COR-L47 (cell line): ENCODE measurements around the gene ATP6V0C.

Experiments used
- DNase-seq: peaks from one replicate; lab custom pipeline; 2025; lab: John Stamatoyannopoulos, UW

The ATP6V0C gene

DNA sequence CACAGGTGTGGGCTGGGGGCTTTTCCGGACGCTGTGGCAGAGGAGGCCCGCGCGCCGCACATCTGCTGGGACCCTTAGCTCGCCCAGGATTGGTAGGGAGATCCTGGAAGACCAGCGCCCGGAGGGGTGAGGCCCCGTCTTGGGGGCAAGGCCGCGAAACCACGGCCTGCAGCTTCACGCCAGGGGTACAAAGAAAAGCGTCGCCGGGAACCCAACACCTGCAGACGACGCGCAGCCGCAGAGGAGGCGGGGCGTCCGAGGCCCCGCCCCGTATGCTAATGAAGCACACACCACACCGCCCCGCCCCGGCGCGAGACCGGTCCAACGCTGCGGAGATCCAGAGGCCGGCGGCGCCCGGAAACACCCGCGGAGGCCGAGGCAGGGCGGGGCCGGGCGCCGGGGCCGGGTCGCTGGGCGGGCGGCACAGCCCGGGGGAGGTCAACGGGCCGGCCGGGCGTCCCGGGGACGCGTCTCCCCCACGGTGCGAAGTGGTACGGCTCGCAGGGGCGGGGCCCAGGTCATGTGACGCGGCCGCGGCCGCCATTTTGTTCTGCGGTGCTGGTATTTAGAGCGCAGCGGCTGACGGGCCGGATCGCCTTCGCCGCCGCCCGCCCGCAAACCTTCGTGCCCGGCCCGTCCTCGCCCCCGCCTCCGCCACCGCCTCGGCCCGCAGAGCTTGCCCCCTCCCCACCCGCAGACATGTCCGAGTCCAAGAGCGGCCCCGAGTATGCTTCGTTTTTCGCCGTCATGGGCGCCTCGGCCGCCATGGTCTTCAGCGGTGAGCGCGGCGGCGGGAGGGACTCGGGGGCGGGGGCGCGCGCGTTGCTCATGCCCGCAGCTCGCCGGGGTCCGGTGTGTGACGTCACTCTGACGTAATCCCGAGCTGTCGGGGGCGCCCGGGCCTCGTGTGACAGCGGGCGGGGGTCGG lies at the start of gene ATP6V0C:
ATP6V0C (plus strand) TSS at position 548 of the 928 bp plus-strand sequence; CDS start at position 700, 152 bp downstream.
- DNase-seq = peak; percentile 94

DNA sequence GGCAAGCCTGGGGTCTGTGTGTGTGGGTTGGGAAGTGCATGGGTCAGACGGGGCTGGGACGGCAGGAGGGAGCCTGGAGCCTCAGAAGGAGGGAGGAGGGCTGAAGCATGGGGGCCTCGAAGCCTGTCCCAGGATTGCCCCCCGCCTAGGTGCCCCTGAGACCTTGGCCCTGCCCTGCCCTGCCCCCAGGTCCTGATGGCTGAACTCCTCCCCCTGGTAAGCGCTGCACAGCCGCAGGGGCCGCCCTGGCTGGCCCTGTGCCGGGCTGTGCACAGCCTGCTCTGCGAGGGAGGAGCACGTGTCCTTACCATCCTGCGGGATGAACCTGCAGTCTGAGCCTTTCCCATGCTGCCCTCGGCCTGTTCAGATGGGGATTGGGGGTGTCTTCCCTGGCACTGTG lies 49.4 kb upstream of the ATP6V0C start:
- DNase-seq = no peak

- no peak for DNase-seq
Measured at GRCh38 chr16:2465653-2466415, 47.9 kb upstream of the ATP6V0C start.

DNA sequence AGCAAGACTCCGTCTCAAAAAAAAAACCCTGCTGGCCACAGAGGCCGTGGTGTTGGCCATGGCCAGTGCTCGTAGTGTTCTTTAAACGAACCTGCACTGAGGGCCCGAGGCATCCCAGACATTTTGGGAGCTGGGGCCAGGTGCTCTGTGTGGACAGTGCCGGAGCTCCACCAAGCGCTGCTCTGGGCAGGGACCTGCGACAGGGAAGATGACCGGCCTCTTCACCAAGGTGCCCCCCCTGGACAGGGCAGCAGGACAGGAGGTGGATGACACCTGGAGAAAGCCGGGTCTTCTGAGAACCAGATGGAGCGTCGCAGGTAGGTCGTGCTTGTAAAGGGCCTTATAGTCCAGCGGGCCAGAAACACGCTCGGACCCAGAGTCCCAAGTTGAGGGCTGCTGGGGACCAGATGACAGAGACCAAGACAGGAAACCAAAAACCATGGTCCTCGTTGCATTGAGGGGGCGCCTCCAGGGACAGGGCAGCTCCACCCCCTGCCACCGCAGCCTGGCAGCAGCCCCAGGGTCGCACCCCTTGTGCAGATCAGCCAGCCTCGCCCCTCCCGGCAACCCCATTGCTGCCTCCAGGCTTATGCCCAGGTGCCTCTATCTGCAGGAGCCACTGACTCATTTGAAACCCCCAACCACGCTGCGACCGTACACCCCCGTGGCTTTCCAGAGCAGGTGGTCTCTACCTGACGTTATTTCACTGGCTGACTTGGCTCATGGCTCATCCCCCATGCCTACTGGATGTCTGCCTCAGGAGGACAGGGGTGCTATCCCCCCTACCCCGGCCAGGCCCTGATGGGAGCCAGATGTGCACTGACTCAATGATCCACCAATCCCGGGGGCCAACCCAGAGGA lies 46.9 kb upstream of the ATP6V0C start:
- DNase-seq = no peak

DNA sequence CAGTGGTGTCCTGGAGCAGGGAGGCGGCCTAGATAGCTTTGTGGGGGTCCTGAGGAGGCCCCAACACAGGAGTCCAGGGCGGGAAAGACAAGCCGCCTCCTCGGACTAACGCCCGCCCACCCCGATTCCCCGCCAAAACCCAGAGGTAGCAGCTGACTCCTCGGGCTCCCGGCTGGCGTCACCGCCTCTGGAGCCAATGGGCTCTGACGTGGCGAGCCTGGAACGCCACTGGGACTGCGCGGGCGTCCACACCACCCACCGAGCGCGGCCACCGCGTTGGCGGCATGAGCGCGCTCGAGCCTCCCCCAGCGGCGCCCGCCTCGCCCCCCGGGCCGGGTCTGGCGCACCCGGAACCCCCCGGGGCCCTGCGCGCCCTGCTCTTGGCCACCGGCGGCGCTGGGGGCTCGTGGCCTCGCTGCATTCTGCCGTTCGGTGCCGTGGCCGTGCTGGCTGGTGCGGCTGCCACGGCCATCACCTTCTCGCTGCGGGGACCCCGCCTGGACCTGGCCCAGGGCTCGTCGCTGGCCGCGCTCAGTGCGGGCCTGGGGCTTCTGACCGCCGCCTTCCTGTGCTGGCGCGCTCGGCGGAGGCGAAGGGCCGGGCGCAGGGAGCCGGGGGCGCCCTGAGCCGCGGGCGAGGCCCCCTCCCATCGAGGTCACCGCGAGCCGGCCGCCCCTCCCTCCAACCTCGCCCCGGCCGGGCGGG lies 46.1 kb upstream of the ATP6V0C start:
- peak; percentile 92 for DNase-seq

- peak; percentile 89 for DNase-seq
Measured at GRCh38 chr16:2468233-2468724, 45.5 kb upstream of the ATP6V0C start.

DNA sequence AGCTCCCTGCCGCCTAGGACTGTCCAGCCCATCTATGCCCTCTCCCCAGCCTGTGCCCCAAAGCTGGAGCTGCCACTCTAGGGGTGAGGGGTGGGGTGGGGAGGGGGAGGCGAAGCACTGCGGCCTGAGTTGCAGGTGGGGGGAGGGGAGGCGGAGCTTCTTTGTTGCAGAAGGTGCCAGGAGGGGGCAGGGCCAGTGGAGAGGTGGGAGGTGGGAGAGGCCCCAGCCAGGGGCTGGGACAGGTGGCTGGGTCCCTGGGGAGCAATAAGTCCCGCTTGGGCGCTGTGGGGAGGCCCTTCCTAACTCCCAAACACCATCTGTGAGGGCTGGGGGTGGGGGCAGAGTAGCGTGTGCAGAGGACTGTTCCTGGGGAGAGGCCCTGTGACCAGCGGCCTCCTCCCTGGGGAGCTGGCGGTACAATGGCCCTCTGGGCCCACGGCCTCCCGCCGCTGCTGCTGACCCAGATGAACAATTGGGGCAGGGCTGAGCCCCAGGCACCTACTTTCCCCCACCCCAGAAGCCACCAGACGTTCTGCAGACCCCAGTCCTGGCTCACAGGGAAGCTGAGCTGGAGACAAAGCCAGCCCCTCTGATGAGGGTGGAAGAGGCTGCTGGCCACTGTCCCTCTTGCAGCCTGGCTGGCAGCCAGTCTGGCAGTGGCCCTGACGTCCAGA lies 44.9 kb upstream of the ATP6V0C start:
- DNase-seq = peak; percentile 91

DNA sequence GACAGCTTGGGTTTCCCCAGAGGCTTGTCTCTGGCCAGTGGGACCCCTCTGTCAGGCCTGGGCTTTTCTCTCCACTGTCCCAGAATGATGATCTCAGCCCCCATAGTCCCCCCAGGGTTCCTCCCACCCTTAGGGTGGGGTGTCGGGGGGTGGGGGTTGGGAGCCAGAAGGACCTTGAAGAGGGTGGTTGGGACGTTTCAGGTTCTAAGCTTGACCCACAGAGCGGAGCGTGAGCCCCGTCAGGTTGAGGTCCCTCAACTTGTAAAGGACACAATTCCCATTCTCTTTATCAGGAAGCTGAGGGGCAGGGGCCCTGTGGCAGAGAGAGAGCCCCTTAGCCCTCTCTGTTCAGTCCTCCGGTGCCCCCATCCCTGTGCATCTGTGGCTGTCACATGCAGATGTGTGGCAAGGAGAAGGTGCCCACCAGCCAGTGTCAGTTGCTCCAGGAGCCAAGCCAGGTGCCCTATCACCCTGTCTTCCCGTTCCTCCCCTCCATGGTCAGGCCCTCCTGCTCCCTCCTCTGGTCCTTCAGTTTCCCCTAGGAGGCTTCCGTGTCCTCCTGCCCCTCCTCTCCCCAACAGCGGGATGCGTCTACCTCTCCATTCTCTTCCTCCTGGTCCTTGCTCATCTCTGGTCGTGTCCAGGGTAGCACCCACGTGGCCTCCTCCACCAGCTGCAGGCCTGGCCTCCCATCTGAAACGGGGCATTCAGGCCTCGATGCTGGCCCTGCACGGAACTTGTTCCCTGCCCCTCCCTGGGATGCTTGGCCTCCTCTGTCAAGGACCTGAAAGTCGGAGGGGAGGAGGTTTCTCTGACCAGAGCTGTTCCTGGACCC lies 44.1 kb upstream of the ATP6V0C start:
- DNase-seq = no peak

DNA sequence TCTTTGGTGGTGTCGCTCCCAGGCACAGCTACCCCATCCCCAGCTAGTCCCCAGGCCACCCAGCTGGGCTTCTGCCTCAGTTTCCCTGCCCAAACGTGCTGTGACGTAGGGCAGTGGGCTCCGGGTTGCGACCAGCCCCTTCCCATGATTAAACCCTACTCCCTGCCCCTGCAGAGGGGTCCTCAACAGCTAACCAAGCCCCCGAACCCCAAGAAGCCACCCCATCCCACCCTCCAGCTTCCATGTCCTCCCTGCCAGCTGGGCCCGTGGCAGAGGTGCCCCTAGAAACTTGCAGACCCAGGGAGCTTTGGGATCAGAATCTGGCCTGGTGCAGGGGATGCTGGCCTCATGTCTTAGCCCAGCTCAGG lies 43.5 kb upstream of the ATP6V0C start:
- no peak for DNase-seq

GRCh38 chr16:2470603-2471015 lies 43.1 kb upstream of the ATP6V0C start:
- DNase-seq = peak; percentile 64

GRCh38 chr16:2471016-2471652 lies 42.6 kb upstream of the ATP6V0C start, which contains the start of gene NTN3:
Gene NTN3 (plus strand): TSS chr16:2471297. CDS start chr16:2471702, 405 bp downstream.
- peak; percentile 81 for DNase-seq

DNA sequence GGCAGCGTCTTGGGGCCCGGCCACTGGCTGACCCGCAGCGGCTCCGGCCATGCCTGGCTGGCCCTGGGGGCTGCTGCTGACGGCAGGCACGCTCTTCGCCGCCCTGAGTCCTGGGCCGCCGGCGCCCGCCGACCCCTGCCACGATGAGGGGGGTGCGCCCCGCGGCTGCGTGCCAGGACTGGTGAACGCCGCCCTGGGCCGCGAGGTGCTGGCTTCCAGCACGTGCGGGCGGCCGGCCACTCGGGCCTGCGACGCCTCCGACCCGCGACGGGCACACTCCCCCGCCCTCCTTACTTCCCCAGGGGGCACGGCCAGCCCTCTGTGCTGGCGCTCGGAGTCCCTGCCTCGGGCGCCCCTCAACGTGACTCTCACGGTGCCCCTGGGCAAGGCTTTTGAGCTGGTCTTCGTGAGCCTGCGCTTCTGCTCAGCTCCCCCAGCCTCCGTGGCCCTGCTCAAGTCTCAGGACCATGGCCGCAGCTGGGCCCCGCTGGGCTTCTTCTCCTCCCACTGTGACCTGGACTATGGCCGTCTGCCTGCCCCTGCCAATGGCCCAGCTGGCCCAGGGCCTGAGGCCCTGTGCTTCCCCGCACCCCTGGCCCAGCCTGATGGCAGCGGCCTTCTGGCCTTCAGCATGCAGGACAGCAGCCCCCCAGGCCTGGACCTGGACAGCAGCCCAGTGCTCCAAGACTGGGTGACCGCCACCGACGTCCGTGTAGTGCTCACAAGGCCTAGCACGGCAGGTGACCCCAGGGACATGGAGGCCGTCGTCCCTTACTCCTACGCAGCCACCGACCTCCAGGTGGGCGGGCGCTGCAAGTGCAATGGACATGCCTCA lies 41.9 kb upstream of the ATP6V0C start:
- no peak for DNase-seq

DNA sequence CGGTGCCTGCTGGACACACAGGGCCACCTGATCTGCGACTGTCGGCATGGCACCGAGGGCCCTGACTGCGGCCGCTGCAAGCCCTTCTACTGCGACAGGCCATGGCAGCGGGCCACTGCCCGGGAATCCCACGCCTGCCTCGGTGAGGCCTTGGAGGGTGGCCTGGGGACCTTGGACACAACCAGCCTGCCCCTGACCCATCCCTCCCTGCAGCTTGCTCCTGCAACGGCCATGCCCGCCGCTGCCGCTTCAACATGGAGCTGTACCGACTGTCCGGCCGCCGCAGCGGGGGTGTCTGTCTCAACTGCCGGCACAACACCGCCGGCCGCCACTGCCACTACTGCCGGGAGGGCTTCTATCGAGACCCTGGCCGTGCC lies 41.3 kb upstream of the ATP6V0C start:
- DNase-seq = no peak

DNA sequence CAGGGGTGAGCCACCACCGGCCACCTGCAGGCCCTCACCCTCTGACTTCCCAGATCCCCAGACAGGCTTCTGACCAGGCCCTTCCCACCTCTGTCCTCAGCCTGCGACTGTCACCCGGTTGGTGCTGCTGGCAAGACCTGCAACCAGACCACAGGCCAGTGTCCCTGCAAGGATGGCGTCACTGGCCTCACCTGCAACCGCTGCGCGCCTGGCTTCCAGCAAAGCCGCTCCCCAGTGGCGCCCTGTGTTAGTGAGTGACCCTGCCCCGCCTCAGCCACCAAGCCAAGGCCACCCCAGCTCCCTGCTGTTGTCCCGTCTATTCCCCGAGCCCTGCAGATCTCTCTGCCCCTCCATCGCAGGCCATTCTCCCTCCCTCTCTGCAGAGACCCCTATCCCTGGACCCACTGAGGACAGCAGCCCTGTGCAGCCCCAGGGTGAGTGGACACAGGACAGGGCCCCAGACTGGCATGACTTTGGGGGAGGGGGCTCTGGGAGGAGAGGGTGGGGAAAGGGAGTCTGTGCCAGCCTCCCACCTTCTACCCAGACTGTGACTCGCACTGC lies 40.8 kb upstream of the ATP6V0C start:
- no peak for DNase-seq

GRCh38 chr16:2473446-2473926 lies 40.3 kb upstream of the ATP6V0C start:
- peak; percentile 30 for DNase-seq

GRCh38 chr16:2473999-2474876 lies 39.5 kb upstream of the ATP6V0C start:
- DNase-seq = peak; percentile 30
